HG03520 (cell line): ENCODE data around the gene GJD3.
A peak's percentile ranks its signal among the peaks of the same experiment; 100 is the strongest.
"Not testable (repeated sequence)": the region's sequence is repeated elsewhere in the genome, so short reads cannot be mapped to it uniquely, and the experiment has no call there.

Experiments used
- ATAC-seq: cut with Tn5 transposase; IDR thresholded peaks from one replicate; pipeline ENCODE4 v1.9.1; 2021; ENCODE audit warnings: mild to moderate bottlenecking, moderate library complexity; ENCODE audit not compliant: unreplicated experiment

Gene GJD3

GRCh38 chr17:40371261-40371929, 6.9 kb upstream of the GJD3 start:
- no peak for ATAC-seq

GRCh38 chr17:40369923-40370322, 5.4 kb upstream of the GJD3 start:
- ATAC-seq: no peak

GRCh38 chr17:40367728-40368127, 3.2 kb upstream of the GJD3 start:
- ATAC-seq: not testable (repeated sequence)

- no peak for ATAC-seq
These were observed 2.5 kb upstream of the GJD3 start for GRCh38 chr17:40366861-40367518.

DNA sequence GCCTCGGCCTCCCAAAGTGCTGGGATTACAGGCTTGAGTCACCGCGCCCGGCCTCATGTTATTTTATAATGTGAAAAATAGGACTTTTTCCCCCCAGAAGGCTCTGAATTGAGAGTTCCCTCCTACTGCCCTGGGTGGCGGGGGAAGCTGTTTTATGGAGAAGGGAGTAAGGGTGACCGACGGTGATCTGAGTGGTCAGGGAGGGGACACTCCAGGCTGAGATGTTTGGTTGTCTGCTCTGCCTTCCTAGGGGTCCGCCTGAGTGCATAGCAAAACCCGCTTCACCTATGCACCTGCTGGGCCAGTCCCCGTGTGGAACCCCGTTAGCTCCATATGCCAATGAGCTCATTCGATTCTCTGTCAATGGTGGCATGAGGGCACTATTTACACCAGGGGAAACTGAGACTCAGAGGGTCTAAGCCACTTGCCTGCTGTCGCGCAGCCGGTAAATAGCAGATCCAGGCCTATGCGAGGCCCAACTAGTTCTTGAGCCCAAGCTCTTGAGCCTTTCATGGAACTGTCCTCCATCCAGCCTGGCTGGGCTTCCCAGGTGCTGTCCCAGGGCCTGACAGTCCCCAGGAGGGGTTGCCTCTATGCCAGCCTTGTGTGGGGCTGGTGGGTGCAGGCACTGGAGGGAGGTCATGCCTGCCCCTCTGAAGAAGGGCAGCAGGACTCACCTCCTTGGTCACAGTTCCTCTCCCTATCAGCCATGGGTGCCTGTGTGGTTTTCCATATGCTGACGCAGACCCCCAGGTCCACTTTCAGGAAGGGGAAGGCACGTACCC, 1.7 kb upstream of the GJD3 start:
- no peak for ATAC-seq

GRCh38 chr17:40364906-40365305, 369 bp upstream of the GJD3 start:
- ATAC-seq: no peak

- no peak for ATAC-seq
These were observed 1.3 kb downstream of the GJD3 start for GRCh38 chr17:40363111-40363827.

- ATAC-seq: peak; percentile 65
These were observed 1.8 kb downstream of the GJD3 start for GRCh38 chr17:40362696-40363110.

DNA sequence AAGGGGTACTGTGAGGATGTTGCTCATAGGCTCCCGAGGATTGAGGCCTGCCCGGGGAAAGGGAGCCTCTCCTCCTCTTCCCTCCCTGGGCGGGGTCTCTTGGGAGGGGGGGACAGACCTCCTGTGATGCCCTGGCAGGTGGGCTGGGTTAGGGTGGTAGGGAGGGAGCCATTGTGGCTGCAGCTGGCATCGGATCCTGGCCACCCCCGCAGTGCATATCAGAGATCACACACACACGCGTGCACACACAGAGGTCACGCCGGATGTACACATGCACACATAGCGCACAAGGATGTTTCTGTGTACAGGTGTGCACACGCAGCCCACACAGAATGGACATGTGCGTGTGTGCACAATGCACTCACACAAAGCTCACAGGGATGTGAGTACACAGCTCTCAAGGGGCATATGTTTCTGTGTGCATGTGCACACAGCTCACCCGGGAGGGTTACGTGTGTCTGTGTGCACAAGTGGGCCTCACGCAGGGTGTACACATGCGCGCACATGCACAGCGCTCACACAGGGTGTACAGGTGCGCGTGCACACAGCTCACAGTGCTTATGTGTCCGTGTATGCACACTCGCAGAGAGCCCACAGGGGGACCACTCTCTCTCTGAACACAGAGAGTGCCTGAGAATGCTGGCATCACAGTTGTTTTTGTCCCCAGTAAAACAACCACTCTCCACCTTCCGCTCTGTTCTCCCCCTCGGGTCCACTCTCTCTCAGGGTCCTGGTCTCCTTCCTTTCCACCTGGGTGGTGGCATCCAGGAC, 2.4 kb downstream of the GJD3 start:
- ATAC-seq: no peak

DNA sequence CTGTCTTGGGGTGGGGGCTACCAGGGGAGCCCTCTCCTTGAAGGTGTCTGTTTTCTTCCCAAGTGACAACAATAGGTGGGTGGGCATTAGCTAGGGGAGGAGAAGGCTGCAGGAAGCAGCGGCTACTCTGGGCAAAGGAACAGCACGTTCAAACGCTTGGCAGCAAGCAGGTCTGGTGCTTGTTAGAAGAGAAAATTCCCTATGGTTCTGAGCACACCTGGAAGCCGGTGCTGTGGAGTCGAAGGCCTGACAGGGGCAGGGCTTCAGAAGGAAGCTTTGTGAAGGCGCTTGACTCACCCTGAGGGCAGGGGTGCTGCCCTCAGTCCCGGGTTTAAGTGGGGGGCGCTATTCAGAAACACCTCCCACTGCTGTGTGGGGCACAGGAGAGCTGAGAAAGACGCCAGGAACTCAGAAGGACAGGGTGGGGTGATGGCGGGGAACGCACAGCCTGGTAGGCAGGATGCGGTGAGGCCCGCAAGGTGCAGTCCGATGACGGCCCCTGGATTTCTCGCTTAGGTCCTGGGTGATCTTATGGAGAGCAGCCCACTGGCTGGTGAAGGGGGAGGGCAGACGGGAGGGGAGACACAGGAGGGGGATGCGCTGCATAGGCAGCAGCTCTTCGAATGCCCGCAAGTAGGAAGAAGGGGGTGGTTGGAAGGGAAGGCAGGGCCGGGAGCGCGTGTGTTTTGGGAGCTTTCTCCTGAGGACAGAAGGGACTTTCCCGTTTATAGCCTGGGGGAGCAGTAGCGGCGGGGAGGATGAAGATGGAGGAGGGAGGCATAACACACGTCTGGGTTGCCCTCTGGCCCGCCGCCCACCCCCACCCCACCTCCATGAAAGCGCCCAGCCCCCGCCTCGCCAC, 3.2 kb downstream of the GJD3 start:
- ATAC-seq: no peak

GRCh38 chr17:40360091-40360490, 4.4 kb downstream of the GJD3 start:
- no peak for ATAC-seq

DNA sequence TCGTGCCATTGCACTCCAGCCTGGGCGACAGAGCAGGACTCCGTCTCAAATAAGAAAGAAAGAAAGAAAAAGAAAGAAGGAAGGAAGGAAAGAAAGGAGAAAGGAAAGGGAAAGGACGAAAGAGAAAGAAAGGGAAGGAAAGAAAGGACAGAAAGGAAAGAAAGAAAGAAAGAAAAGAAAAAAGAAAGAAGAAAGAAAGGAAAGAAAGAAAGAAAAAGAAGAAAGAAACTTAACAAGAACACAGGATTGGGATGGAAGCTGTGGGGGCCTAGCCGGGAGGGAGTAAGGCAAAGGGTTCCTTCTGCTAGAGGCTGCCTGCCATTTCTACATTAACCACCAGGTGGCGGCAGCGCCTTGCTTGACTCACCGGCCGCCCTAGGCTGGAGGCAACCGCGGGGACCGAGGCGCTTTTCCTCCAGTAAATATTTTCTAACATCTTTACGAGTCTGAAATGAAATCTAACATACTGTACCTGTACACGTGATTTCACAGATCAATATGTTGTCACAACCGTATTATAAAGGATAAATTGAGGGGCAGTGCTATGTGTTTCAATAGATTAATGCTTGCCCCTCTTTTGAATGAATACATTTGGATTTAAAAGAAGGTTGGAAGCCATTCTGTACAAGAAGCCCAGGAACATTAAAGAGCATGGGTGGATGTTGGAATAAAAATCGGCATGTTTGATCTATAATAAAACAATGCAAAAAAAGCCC, 6.1 kb downstream of the GJD3 start:
- no peak for ATAC-seq

DNA sequence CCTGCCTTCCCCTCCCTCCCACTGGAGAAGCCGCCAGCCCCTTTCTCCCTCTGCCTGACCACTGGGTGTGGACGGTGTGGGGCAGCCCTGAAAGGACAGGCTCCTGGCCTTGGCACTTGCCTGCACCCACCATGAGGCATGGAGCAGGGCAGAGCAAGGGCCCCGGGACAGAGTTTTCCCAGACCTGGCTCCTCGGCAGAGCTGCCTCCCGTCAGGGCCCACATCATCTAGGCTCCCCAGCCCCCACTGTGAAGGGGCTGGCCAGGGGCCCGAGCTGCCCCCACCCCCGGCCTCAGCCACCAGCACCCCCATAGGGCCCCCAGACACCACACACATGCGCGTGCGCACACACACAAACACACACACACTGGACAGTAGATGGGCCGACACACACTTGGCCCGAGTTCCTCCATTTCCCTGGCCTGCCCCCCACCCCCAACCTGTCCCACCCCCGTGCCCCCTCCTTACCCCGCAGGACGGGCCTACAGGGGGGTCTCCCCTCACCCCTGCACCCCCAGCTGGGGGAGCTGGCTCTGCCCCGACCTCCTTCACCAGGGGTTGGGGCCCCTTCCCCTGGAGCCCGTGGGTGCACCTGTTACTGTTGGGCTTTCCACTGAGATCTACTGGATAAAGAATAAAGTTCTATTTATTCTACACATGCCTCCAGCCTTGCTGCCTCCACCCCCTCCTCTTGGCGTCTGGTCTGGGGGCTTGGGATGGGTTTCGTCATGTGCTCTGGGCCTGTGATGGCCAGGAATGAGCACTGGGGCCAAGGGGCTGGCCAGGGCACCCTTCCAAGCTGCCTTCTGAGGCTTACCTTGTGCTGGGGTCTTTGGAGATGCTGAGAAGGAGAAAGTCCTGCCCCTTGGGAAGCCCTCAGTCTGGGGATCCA, 7.3 kb downstream of the GJD3 start:
- no peak for ATAC-seq

DNA sequence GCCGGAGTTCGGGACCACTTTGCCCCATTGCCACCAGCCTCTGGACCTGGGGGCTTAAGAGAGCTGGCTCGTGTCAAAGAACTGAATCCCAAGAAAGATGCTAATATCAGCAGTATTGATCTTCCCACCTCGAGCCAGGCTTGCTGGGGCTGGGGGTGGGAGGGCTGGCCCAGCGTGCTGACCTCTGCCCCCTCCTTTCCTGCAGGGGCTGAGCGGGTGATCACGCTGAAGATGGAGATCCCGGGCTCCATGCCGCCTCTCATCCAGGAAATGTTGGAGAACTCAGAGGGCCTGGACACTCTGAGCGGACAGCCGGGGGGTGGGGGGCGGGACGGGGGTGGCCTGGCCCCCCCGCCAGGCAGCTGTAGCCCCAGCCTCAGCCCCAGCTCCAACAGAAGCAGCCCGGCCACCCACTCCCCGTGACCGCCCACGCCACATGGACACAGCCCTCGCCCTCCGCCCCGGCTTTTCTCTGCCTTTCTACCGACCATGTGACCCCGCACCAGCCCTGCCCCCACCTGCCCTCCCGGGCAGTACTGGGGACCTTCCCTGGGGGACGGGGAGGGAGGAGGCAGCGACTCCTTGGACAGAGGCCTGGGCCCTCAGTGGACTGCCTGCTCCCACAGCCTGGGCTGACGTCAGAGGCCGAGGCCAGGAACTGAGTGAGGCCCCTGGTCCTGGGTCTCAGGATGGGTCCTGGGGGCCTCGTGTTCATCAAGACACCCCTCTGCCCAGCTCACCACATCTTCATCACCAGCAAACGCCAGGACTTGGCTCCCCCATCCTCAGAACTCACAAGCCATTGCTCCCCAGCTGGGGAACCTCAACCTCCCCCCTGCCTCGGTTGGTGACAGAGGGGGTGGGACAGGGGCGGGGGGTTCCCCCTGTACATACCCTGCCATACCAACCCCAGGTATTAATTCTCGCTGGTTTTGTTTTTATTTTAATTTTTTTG, 8.5 kb downstream of the GJD3 start:
- no peak for ATAC-seq

DNA sequence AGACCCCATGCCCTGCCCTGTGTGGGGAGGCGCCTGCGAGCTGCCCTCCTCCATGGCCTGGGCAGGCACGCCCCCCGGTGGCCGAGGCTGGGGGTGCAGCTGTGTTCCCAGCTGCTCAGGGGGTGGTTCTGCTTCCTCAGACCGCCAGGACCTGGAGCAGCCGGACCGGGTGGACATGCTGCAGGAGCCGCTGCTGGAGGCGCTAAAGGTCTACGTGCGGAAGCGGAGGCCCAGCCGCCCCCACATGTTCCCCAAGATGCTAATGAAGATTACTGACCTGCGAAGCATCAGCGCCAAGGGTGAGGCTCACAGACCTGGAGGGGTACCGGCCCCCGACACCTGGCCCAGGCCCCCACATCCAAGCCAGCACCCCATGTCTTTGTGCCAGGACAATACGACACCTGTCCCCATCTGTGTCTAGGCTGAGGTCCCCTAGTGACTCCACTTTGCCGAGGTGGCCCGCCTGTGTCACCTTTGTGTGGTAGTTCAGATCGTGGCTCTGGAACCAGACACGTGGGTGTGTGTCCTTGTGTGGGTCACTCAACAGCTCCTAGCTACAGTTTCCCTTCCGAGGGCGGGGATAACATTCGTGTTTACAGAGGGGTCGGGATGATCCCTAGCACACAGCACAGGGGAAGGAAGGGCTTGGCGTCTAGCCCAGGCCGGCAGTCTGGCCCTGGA, 9.3 kb downstream of the GJD3 start:
- ATAC-seq: no peak
